ENCODE results near the gene DDIT4. TPM values are rescaled to one million over a fixed set of nuclear protein-coding genes. Genes with fewer than 3 reads are reported as not detected.

Gene DDIT4
- total RNA-seq, 2 experiments from 2014 or later, result 166 to 189 TPM

DNA sequence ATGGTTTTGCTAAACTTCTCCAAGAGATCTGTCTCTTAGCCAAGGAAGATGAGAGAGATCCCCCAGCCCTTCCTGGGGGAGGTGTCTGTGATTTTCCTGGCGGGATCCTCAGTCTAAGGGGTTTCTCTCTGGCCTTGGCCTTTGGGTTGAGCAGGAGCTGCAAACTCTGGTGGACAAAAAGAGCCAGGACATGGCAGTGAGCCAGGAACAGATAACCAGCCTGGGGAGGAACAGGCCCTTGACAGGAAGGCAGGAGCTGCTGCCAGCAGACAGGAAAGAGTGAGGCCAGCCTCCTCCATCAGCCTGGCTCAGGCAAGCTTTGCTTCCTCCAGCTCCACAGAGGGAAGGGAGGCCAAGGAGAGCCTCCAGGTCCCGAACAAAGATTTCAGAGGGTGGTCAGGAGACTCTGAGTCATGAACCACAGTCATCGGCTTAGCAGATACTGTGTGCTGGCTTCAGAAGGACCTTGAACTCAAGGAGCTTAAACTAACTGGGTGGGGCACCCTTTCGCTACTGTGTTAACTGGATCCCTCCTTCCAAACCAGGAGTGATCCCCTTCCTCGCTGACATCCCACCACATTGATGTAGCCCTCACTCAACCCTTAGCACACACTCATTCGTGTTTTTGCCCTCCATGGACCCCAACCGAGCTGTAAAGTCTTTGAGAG lies 34.7 kb downstream of the DDIT4 start:
- Mint-ChIP-seq H3K36me3 (ENCODE audit: low read depth) (no peaks in the 10 kb centered on the region), H3K4me3 (no peak overlapping the region), H3K4me1 (peaks cover 73% of the 10 kb centered on the region), H3K27ac (peak overlapping the region; percentile 77), H3K27me3 (no peaks in the 10 kb centered on the region), H3K9me3 (no peaks in the 10 kb centered on the region)
- peak; percentile 40 for DNase-seq
- CTCF ChIA-PET, result interaction anchor here (0.8 to 2.4 kb wide), 9 partner anchors 9 to 55 kb away, joined by 3 to 11 read pairs (median 6); no protein-coding TSS in a partner anchor
- POLR2A ChIA-PET, result interaction anchor here (0.6 to 1.0 kb wide), 6 partner anchors 8 to 322 kb away, joined by 3 to 6 read pairs (median 3); no protein-coding TSS in a partner anchor

DNA sequence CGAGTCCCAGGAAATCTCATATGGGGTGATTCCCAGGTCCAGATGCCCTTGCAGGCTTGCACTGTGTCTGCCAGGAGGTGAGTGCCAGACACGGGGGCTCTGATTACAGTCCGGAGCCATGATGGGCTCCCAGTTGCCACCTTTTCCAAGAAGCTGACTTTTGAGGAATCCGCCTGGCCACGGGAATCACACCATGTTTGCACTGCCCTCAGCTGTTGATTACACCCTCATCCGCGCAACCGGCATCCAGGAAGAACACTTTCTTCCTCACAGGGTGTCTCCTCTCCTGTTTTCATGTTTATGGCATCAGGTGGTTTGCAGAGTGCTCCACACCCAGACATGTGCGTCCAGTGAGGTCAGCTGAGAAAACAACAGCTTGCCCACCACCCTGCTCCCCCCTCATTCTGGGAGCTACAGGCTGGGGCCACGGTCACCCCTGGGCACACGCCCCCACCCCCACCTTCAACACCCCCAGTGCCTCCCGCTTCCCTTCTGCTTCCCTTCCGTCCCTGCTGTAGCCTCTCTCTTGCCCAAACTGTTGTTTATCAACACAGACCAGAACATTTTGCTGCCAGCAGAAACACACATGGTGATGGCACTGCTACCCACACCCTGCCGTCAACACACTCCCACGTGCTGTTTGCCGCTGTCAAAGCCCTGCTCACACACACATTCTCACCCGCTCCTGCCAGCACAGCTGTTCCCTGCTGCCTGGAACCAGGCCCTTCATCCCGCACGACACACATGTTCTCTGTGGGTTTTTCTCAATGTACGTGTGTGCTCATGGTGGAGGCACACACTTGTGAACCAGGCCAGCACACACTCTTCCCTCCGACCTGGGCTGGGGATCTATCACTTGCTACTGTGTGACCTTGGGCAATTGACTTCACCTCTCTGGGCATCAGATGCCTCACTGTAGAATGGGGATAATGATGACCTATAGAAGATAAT lies 35.8 kb downstream of the DDIT4 start:
- Mint-ChIP-seq H3K4me3 (no peak overlapping the region), H3K36me3 (ENCODE audit: low read depth) (no peaks in the 10 kb centered on the region), H3K4me1 (peaks cover 68% of the 10 kb centered on the region), H3K27ac (peak overlapping the region; percentile 69), H3K27me3 (no peaks in the 10 kb centered on the region), H3K9me3 (no peaks in the 10 kb centered on the region)
- CTCF ChIA-PET, result interaction anchor here (1.6 to 2.4 kb wide), 6 partner anchors 9 to 56 kb away, joined by 4 to 11 read pairs (median 7); no protein-coding TSS in a partner anchor
- no peak for DNase-seq
- POLR2A ChIA-PET, result no interaction called here

DNA sequence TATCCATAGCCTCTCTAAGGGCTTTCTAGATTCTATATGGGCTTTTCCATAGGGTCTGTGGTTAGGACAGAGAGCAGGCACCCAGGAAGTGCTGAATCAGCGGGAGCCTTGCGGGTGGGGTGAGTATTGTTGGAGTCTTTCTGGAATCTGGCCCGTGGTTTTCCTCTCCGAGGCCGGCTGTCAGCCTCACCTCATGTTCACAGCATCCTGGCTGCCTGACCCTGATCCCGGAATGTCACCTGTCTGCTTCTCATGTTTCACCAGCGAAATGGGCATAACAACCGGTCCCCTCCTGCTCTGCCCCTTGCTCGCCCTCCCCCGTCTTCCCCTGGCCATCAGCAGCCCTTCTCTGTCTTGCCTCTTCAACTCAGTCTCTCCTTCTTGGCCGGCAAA lies 36.5 kb downstream of the DDIT4 start:
- H3K9me3 Mint-ChIP-seq, result no peaks in the 10 kb centered on the region
- ChIA-PET CTCF (no interaction called here), POLR2A (no interaction called here)
- H3K27me3 Mint-ChIP-seq, result no peaks in the 10 kb centered on the region
- DNase-seq, result no peak
- H3K4me3 Mint-ChIP-seq, result no peak overlapping the region
- peak overlapping the region; percentile 75 for H3K27ac Mint-ChIP-seq
- H3K36me3 Mint-ChIP-seq (ENCODE audit: low read depth), result no peaks in the 10 kb centered on the region
- peaks cover 68% of the 10 kb centered on the region for H3K4me1 Mint-ChIP-seq

DNA sequence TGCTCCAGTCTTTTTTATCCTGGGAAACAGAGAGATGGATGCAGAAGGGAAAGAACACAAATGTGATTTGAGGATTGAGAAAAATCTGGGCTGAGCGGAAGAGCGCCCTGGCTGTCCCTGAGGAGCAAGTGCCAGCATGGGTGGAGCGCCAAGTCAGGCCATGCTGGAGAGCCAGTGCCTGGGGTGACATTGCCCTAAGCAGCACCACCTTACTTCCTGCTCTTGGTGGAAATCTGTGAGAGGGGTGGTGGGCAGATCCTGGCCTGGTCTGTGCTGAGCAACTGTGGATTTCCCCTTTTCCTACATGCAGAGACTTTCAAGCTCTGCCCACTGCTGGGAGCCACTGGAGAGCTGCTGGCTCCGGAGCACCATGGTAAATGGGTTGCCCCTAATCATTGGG lies 36.9 kb downstream of the DDIT4 start:
- no peak for DNase-seq
- H3K4me3 Mint-ChIP-seq, result no peak overlapping the region
- no peaks in the 10 kb centered on the region for H3K27me3 Mint-ChIP-seq
- H3K9me3 Mint-ChIP-seq, result no peaks in the 10 kb centered on the region
- H3K36me3 Mint-ChIP-seq (ENCODE audit: low read depth), result no peaks in the 10 kb centered on the region
- H3K27ac Mint-ChIP-seq, result peak overlapping the region; percentile 75
- POLR2A ChIA-PET, result no interaction called here
- CTCF ChIA-PET, result interaction anchor here (1.6 kb wide), 1 partner anchor 11 kb away, joined by 6 read pairs; no protein-coding TSS in a partner anchor
- peaks cover 68% of the 10 kb centered on the region for H3K4me1 Mint-ChIP-seq

DNA sequence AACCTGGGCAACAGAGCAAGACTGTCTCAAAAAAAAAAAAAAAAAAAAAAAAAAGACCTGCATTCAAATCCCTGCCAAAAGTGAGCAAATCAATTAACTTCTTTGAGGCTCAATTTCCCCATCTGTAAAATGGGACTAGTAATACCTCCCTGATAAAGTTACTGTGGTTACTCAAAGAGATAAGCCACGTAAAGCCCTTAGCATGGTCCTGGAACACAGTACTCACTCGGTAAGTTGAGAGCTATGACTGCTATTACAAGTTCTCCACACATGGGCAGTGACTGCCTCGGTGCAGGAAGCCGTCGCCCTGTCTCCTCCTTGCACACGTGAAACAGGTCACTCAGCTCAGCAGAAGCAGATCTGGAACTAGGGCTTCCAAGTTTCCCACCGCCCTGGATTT lies 37.9 kb downstream of the DDIT4 start:
- ChIA-PET CTCF (interaction anchor here (1.1 to 1.6 kb wide), 3 partner anchors 9 to 19 kb away, joined by 3 to 6 read pairs (median 4); no protein-coding TSS in a partner anchor), POLR2A (no interaction called here)
- Mint-ChIP-seq H3K36me3 (ENCODE audit: low read depth) (peaks cover 3% of the 10 kb centered on the region), H3K4me1 (peaks cover 69% of the 10 kb centered on the region), H3K9me3 (no peaks in the 10 kb centered on the region), H3K27me3 (no peaks in the 10 kb centered on the region), H3K27ac (peak overlapping the region; percentile 43), H3K4me3 (no peak overlapping the region)
- DNase-seq, result no peak

DNA sequence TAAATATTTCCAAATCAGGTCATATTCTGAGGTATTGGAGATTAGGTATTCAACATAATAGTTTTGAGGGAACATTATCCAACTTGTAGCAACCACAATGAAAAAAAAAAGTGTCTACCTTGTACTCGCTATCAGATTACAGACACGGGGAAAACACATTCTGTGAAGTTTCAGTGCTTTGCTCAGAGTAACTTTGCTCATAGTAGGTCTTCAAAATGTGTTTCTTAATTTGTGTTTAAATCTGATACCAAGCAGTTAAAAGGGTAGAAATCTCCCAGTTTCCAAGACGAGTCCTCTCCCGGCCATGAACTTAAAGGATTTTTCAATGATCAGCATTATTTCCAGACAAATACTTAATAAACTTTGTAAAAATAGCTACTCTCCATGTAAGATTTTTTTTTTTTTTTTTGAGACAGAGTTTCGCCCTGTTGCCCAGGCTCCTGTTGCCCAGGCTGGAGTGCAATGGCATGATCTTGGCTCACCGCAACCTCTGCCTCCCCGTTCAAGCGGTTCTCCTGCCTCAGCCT lies 39.2 kb downstream of the DDIT4 start:
- Mint-ChIP-seq H3K4me1 (peaks cover 71% of the 10 kb centered on the region), H3K27ac (no peak overlapping the region), H3K4me3 (no peak overlapping the region), H3K9me3 (no peaks in the 10 kb centered on the region), H3K36me3 (ENCODE audit: low read depth) (peaks cover 3% of the 10 kb centered on the region), H3K27me3 (no peaks in the 10 kb centered on the region)
- no peak for DNase-seq
- CTCF ChIA-PET, result interaction anchor here (0.6 to 1.0 kb wide), 4 partner anchors 10 to 1481 kb away, joined by 3 to 4 read pairs (median 3); no protein-coding TSS in a partner anchor
- POLR2A ChIA-PET, result no interaction called here

DNA sequence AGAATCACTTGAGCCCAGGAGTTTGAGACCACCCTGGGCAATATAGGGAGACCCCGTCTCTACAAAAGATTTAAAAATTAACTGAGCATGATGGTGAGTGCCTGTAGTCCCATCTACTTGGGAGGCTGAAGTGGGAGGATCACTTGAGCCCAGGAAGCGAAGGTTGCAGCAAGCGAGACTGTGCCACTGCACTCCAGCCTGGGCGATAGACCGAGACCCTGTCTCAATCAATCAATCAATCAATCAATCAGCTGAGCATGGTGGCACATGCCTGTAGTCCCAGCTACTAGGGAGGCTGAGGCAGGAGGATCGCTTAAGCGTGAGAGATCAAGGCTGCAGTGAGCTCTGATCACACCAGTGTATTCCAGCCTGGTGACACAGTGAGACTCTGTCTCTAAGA lies 40.5 kb downstream of the DDIT4 start:
- DNase-seq, result no peak
- ChIA-PET POLR2A (no interaction called here), CTCF (interaction anchor here (0.8 to 3.5 kb wide), 5 partner anchors 9 to 22 kb away, joined by 3 to 19 read pairs (median 5); no protein-coding TSS in a partner anchor)
- no peak overlapping the region for H3K4me3 Mint-ChIP-seq
- peaks cover 3% of the 10 kb centered on the region for H3K36me3 Mint-ChIP-seq (ENCODE audit: low read depth)
- no peaks in the 10 kb centered on the region for H3K9me3 Mint-ChIP-seq
- peaks cover 69% of the 10 kb centered on the region for H3K4me1 Mint-ChIP-seq
- peak overlapping the region; percentile 74 for H3K27ac Mint-ChIP-seq
- H3K27me3 Mint-ChIP-seq, result no peaks in the 10 kb centered on the region

DNA sequence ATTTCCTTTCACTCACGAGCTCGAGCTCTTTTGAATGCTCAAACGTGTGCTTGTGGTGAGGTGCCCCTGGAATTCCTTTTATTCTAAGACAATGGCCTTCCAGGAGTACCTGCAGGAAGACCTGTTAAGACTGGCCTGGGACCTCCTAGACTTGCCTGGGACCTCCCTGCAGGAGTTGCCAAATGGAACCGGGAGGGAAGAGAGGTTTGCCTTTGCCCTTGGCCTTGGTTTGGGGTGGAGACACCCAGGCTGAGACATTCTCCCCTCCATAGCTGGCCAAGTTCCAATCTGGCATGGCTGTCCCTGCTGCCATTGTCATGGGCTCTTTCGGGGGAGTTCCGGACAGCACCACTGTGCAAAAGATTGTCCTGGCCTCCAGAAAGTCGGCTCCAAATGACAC lies 41.3 kb downstream of the DDIT4 start:
- H3K4me1 Mint-ChIP-seq, result peaks cover 64% of the 10 kb centered on the region
- no peaks in the 10 kb centered on the region for H3K27me3 Mint-ChIP-seq
- CTCF ChIA-PET, result interaction anchor here (0.8 to 3.5 kb wide), 3 partner anchors 10 to 17 kb away, joined by 5 to 19 read pairs (median 6); no protein-coding TSS in a partner anchor
- no peak overlapping the region for H3K4me3 Mint-ChIP-seq
- DNase-seq, result no peak
- no peaks in the 10 kb centered on the region for H3K9me3 Mint-ChIP-seq
- POLR2A ChIA-PET, result no interaction called here
- H3K36me3 Mint-ChIP-seq (ENCODE audit: low read depth), result peaks cover 3% of the 10 kb centered on the region
- no peak overlapping the region for H3K27ac Mint-ChIP-seq

DNA sequence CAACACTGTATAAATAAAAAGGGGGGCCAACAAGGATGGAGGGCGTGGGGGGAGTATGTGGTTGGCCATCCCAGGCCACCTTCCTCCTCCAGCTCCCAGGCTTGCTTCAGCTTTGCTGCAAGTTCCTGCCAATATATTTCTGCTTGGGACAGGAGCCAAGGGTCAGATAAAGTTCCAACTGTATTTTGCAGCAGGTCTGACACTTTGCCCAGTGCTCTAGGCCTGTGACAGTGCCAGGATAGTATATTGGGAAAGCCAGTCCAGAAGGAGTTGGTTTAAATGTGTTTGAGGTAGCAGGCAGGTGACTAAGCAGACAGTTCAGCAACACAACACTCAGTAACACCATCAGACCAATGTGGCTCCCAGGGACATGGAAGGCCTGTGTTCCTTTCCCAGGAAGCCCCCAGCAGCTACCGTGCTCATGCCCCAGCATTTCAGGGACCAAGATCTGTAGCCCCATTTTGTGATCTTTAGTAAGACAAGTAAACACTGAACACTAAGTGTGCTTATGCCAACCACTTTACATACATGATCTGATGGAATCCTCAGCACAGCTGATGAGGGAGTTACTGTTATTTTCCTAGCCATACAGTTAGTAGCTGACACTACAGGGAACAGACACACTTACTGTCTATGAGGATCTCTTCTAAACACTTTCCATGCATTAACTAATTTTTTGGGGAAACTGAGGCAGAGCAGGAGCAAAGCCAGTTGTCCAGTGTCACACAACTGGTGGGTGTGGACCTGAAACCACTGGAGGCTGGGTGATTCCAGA lies 42.1 kb downstream of the DDIT4 start:
- CTCF ChIA-PET, result interaction anchor here (1.2 to 3.5 kb wide), 2 partner anchors 11 to 13 kb away, joined by 6 to 19 read pairs; no protein-coding TSS in a partner anchor
- H3K9me3 Mint-ChIP-seq, result no peaks in the 10 kb centered on the region
- peaks cover 64% of the 10 kb centered on the region for H3K4me1 Mint-ChIP-seq
- POLR2A ChIA-PET, result no interaction called here
- no peaks in the 10 kb centered on the region for H3K27me3 Mint-ChIP-seq
- peaks cover 3% of the 10 kb centered on the region for H3K36me3 Mint-ChIP-seq (ENCODE audit: low read depth)
- H3K4me3 Mint-ChIP-seq, result no peak overlapping the region
- no peak for DNase-seq
- H3K27ac Mint-ChIP-seq, result peak overlapping the region; percentile 55

DNA sequence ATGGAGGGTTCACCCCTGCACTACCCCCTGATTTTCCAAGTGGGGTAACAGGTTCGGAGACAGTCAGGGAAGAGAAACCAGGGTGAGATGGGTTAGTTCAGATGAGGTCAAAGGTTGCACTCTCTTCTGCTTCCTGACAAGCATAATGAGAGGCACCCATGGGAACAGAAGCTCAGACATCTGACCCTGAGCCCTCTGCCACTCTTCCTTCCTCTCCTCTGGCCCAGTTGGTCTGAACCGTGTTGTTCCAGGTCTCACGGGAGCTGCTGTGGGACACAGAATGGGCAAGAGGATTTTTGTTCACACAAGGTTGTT lies 42.6 kb downstream of the DDIT4 start:
- H3K4me3 Mint-ChIP-seq, result no peak overlapping the region
- ChIA-PET CTCF (interaction anchor here (0.6 to 3.5 kb wide), 4 partner anchors 9 to 264 kb away, joined by 3 to 19 read pairs (median 4); no protein-coding TSS in a partner anchor), POLR2A (interaction anchor here (0.5 to 1.0 kb wide), 3 partner anchors 8 to 41 kb away, joined by 3 read pairs; no protein-coding TSS in a partner anchor)
- DNase-seq, result no peak
- peak overlapping the region; percentile 55 for H3K27ac Mint-ChIP-seq
- H3K27me3 Mint-ChIP-seq, result no peaks in the 10 kb centered on the region
- H3K36me3 Mint-ChIP-seq (ENCODE audit: low read depth), result peaks cover 3% of the 10 kb centered on the region
- H3K9me3 Mint-ChIP-seq, result no peaks in the 10 kb centered on the region
- peaks cover 64% of the 10 kb centered on the region for H3K4me1 Mint-ChIP-seq

DNA sequence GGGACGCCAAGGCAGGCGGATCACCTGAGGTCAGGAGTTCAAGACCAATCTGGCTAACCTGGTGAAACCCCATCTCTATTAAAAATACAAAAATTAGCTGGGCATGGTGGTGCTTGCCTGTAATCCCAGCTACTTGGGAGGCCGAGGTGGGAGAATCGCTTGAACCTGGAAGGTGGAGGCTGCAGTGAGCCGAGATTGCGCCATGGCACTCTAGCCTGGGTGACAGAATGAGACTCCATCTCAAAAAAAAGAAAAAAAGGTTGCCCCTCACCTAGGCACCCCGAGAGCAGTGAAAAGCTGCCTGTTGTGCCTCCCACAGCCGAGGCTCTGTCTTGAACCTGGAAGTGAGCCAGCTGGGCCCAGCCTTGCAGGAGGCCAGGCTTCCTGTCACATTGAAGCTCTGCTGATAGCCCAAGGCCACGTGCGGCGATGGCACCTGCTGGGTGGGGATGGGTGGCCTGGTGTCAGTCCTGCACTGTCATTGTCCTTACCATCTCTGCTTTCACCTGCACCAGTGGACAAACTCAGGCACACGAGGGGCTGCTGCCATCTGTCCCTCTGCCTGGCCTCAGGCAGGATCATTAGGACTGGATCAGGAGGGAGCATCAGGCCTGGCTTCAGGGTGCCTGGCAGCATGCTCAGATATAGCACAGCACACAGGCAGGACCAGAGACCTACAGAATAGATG lies 43.2 kb downstream of the DDIT4 start:
- Mint-ChIP-seq H3K9me3 (no peaks in the 10 kb centered on the region), H3K4me3 (peak overlapping the region; percentile 4), H3K36me3 (ENCODE audit: low read depth) (peaks cover 3% of the 10 kb centered on the region), H3K27me3 (no peaks in the 10 kb centered on the region), H3K4me1 (peaks cover 66% of the 10 kb centered on the region), H3K27ac (peak overlapping the region; percentile 87)
- DNase-seq, result peak; percentile 56
- ChIA-PET CTCF (interaction anchor here (0.6 to 3.5 kb wide), 5 partner anchors 8 to 265 kb away, joined by 3 to 19 read pairs (median 3); no protein-coding TSS in a partner anchor), POLR2A (interaction anchor here (0.5 to 1.0 kb wide), 4 partner anchors 8 to 94 kb away, joined by 3 read pairs; no protein-coding TSS in a partner anchor)
